Cardiac atrium fibroblast (primary cell): Measurements from ENCODE around the gene SLC38A11. TPM values are rescaled to one million over a fixed set of nuclear protein-coding genes. Genes with fewer than 3 reads are reported as not detected.

Experiments
- total RNA-seq: library from RNA; depleted of rRNA; stranded (reverse); fragments of >200 nt; gene quantifications from 2 replicates; pipeline ENCODE4 v1.2.3, GENCODE V29; 2015

The SLC38A11 gene
- not detected in 2 replicates for total RNA-seq

GRCh38 chr2:164954954-164955701, at the start of gene SLC38A11:
Gene SLC38A11 (minus strand): TSS chr2:164955525. CDS start chr2:164955247, 278 bp downstream.

Other genes with a start within 250 kb of the SLC38A11 start
- gene COBLL1, start 113.7 kb downstream of the SLC38A11 start, total RNA-seq = 0.36 and 3.7 TPM in 2 replicates
- under 0.01 TPM in 1 of 2 replicates, not detected in the other for gene SCN3A, start 248.5 kb upstream of the SLC38A11 start, total RNA-seq